ENCODE measurements around the gene RPP25L.

- no peak for TF ChIP-seq CTCF (IDR thresholded peaks at IDR 0.05)
- no peak for TF ChIP-seq POLR2A (IDR thresholded peaks at IDR 0.05)
Observed at GRCh38 chr9:34568774-34569173, 43.1 kb downstream of the RPP25L start.
